CD4-positive, alpha-beta T cell treated with Interleukin-15 for 1 hour (primary cell): ENCODE measurements around the gene ZNF845.
"Not testable (repeated sequence)": the region's sequence is repeated elsewhere in the genome, so short reads cannot be mapped to it uniquely, and the experiment has no call there.

Experiments used
- DNase-seq: peaks from one replicate; pipeline ENCODE4 v3.0.0-alpha.2; 2020

Gene ZNF845

DNA sequence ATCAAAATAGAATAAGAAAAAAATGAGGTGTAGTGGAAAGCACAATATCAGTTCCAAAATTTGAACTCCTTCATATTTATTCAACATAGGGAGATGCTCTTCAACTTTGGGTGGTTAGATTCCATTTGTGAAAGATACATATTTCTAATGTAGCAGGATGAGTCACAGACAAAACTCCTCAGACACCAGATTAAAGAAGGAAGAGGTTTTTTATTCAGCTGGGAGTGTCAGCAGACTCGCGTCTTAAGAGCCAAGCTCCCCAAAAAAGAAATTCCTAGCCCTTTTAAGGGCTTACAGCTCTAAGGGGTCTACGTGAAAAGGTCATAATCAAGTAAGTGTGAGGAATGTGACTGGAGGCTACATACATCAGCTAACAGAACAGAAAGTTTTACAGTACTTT, 54.6 kb downstream of the ZNF845 start:
- DNase-seq, result no peak

DNA sequence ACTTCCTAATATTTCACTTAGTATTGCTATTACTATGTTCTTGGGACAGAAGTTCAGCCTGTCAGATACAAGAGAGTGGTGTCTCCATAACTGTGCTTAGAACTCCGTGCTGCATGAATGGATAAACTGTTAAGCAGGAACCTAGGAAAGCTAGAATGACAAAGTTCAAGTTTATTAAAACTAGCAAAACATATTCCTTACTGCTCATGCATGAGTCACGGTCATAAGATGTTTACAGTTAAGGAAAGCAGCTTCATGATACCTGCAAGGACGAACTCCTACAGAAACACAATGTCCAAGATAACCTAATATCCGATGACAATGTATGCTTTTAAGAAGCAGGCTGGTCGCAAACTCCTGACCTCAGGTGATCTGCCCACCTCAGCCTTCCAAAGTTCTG, 55.4 kb downstream of the ZNF845 start:
- DNase-seq, result no peak

DNA sequence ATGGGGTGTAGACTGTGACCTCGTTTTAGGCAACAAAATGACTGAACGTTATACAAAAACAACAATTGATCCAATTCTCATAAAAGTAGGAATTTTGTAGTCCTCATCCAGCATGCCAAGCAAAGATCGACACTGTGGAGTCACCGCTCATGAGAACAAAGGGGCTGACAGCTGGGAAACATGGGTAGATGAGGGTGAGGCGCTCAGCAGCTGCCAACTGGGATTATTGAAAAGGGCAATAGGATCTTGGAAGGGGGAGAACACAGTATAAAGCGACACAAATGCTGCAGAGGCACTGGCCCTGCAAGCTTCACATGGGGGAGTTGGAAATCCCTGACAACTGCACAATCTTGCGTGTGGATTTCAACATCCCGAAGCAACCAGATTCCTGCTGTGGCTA, 56.0 kb downstream of the ZNF845 start:
- DNase-seq, result no peak

DNA sequence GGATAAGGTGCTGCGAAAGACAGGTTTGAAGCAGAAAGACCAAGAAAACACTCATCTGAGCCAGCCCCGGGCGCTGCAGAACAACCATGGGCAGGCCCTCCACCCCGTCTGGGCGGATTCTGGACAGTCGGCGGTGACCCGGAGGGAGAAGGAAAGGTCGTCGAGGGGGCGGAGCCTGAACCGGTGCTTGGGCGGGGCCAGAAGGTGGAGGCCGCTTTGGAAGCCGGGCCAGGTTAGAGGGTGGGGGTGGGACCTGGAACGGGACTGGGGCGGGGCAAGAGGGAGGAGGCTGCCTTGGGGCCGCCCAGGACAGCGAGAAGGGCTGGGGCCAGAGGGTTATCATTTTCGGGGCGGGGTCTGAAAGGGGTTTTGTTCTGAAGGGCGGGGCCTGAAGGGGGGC, 56.4 kb downstream of the ZNF845 start:
- no peak for DNase-seq

DNA sequence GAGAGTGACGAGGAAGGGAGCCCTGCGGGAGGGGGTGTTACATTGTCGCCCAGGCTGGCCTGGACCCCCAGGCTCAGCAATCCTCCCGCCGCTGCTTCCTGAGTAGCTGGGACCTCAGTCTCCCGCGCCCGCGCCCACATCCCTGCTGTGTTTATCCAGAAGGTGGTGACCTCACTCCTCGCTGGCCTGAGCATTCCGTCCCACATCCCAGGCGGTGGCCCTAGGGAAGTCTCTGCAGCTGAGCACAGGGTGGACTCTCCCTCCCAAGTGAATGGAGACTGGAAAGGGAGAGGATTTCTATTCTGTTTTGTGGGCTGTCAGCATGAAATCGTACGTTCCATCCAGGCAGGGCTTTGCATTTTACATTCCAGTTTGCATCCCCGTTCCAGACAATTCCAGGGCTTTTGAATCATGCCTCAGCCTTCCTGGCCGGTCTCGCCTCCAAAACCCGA, 61.0 kb downstream of the ZNF845 start:
- DNase-seq, result no peak

GRCh38 chr19:53394974-53395839, 61.7 kb downstream of the ZNF845 start, which contains the start of gene ZNF765:
Gene ZNF765 (plus strand): TSS chr19:53395149. CDS start chr19:53398016, 2,867 bp downstream.
- peak; percentile 92 for DNase-seq

DNA sequence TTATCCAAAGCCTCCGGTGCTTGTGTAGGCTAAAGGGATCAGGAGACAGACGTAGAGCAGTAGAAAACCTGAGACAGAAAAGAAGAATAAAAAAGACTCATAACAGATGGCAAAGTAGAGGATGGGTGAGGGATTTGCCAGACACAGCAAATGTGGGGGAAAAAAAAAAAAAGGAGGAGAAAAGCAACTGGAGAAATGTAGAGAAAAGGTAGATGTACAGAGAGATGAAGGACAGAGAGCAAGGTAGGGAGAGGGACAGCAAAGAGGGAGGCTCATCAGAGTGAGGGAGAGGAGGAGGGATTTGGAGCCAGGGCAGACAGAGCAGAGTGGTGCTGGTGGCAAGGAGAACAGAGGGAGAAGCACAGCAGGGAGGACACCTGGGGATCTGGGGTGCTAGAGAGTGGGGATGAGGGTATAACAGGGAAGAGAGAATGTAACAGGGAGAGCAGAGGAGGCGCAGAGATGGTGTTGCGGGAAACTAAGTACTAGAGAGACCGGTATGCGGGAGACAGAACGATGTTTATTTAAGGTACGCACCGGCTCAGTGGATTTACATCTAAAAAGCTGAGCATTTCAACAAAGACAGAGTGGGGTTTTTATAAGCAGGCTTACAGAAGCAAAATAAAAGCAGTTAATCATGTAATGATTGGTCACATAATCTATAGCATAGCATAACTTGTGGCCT, 62.4 kb downstream of the ZNF845 start:
- not testable (repeated sequence) for DNase-seq

DNA sequence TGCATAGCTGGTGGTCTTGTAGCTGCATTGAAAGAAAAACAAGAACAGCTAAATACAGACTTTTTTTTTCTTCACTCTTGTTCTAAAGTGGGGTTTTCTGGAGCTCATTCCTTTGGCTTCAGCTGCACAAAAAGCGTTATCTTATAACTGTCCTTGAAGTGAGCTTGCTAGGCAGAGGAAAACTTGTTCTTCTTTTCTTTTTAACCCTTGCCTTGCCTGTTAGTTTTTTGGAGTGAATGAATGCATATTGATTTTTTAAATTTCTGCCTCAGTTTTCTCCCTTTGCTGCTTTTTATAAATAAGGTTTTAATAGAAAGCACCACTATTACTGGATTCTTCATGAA, 62.9 kb downstream of the ZNF845 start:
- no peak for DNase-seq

DNA sequence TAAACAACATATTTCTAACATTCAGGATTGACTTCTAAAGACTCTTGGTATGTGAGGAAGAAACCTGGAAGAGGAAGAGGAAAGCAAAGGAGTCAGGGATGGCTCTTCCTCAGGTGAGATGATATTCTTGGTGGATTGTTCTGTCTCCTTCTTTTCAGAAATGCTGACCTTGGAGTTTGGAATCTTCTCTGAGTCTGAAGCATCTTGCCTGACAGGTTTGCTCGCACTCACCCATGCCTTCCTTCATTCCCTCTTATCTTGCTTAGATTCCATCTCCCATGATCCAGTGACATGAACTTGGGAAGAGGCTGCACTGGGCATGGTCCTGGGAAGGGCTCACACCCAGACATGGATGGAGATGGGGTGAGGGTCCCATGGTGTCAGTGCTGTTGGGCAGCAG, 64.4 kb downstream of the ZNF845 start:
- not testable (repeated sequence) for DNase-seq
